Liver (tissue), 9 donors: ENCODE measurements around the gene VAC14. TPM values are rescaled to one million over a fixed set of nuclear protein-coding genes. Genes with fewer than 3 reads are reported as not detected.

ENCODE experiments used
- DNase-seq: peaks from one replicate; pipeline ENCODE4 v3.0.0-alpha.2; 2017; ENCODE audit warnings: low spot score
- H3K27ac ChIP-seq, 2 donors: one replicate each; pipeline ENCODE4 v1.7.0; 2013; ENCODE audit warnings: inconsistent platforms in 2 of 2, low read length in 2 of 2, control low read depth in 1 of 2, low read depth in 1 of 2, mild to moderate bottlenecking in 1 of 2
- H3K27me3 ChIP-seq, 4 donors: one replicate each; pipeline versions ENCODE4 v1.6.1 to v1.7.0; 2013; ENCODE audit warnings: low read length in 3 of 4, inconsistent platforms in 1 of 4, mild to moderate bottlenecking in 1 of 4, moderate library complexity in 1 of 4; ENCODE audit not compliant: control insufficient read depth in 4 of 4, insufficient read depth in 4 of 4
- H3K36me3 ChIP-seq, 4 donors: one replicate each; pipeline versions ENCODE4 v1.6.1 to v1.7.0; 2013; ENCODE audit warnings: low read length in 3 of 4, mild to moderate bottlenecking in 3 of 4, low read depth in 1 of 4, moderate library complexity in 1 of 4; ENCODE audit not compliant: control insufficient read depth in 4 of 4, insufficient read depth in 3 of 4
- H3K4me1 ChIP-seq, 4 donors: one replicate each; pipeline versions ENCODE4 v1.6.1 to v1.7.0; 2013; ENCODE audit warnings: low read length in 3 of 4, mild to moderate bottlenecking in 3 of 4, moderate library complexity in 1 of 4; ENCODE audit not compliant: control insufficient read depth in 4 of 4, insufficient read depth in 4 of 4
- H3K4me3 ChIP-seq, 3 donors: one replicate each; pipeline versions ENCODE4 v1.6.1 to v1.7.0; 2013; ENCODE audit warnings: low read length in 3 of 3, control low read depth in 1 of 3, low read depth in 1 of 3, mild to moderate bottlenecking in 1 of 3
- H3K9ac ChIP-seq, 2 donors: one replicate each; pipeline ENCODE4 v1.7.0; 2013; ENCODE audit warnings: low read length in 2 of 2, mild to moderate bottlenecking in 2 of 2, moderate library complexity in 2 of 2, control low read depth in 1 of 2, low read depth in 1 of 2
- H3K9me3 ChIP-seq, 4 donors: one replicate each; pipeline versions ENCODE4 v1.6.1 to v1.7.0; 2013; ENCODE audit warnings: low read length in 3 of 4; ENCODE audit not compliant: control insufficient read depth in 4 of 4
- FOXA2 ChIP-seq: IDR thresholded peaks from 2 replicates; pipeline ENCODE4 v1.6.1; 2016; ENCODE audit warnings: antibody characterized with exemption
- NR2F2 ChIP-seq: IDR thresholded peaks from 2 replicates; pipeline ENCODE4 v1.6.1; 2016; ENCODE audit warnings: antibody characterized with exemption
- WGBS: extraction: QIAGEN DNeasy Blood & Tissue Kit; methylation state at CpG from one replicate; pipeline ENCODE4 v1.1.7; 2013; 5-methylcytosine and 5-hydroxymethylcytosine counted together
- polyA plus RNA-seq, 2 donors: library from polyadenylated mRNA; stranded (reverse) in 1 of 2; unstranded in 1 of 2; fragments of 200-250 nt in 1 of 2; fragments of >200 nt in 1 of 2; fragmentation: Nextera tagmentation in 1 of 2; extraction: Ambion mirVana in 1 of 2; gene quantifications; one replicate each; pipeline versions ENCODE4 v1.2.1 to v1.2.3, GENCODE V29; 2013 to 2015
- total RNA-seq, 2 donors: library from RNA; depleted of rRNA; stranded (reverse); fragments of >200 nt; gene quantifications; one replicate each; pipeline ENCODE4 v1.2.3, GENCODE V29; 2014
- donor health status: healthy.
- donor health status: healthy.
- donor health status: healthy.
- donor health status: healthy.
- donor health status: healthy.

VAC14 gene
- total and polyA plus RNA-seq, 4 donors: 16.7 to 29.8 (median 20.5) TPM

- Histone ChIP-seq H3K4me1 (no peaks in the 10 kb centered on the region), H3K4me3 (no peak overlapping the region), H3K27ac (peak overlapping the region in 1 of 2 donors; percentile 50), H3K36me3 (no peaks in the 10 kb centered on the region), H3K27me3 (no peaks in the 10 kb centered on the region), H3K9ac (no peak overlapping the region), H3K9me3 (no peaks in the 10 kb centered on the region)
- TF ChIP-seq NR2F2: peak; percentile 72
- TF ChIP-seq FOXA2: no peak
- no peak for DNase-seq
- 80% methylated on average over 18 of the region's 18 CpGs for WGBS
Observed at GRCh38 chr16:70638814-70639792, 161.9 kb downstream of the VAC14 start.

Other genes with a start within 250 kb of the VAC14 start
- gene IL34, start 154.6 kb downstream of the VAC14 start, total RNA-seq: under 1 TPM; 0.25 to 0.93 TPM
- under 1 TPM; 0.40 to 0.43 TPM for gene IL34, start 154.6 kb downstream of the VAC14 start, polyA plus RNA-seq
- gene MTSS2, start 115.1 kb downstream of the VAC14 start, total RNA-seq: 10 to 100 TPM; 26.7 to 45.1 TPM
- gene MTSS2, start 115.1 kb downstream of the VAC14 start, polyA plus RNA-seq: 10 to 100 TPM in 1 of 2 donors, 1 to 10 TPM in 1; 3.8 to 95.7 TPM